ENCODE data around the gene EIF4G3.

- TF ChIP-seq CTCF (IDR thresholded peaks at IDR 0.05; ENCODE audit: low read length) (no peak), EZH2 (IDR thresholded peaks at IDR 0.05; ENCODE audit: borderline replicate concordance, low read length) (no peak)
These were observed 240.5 kb downstream of the EIF4G3 start for GRCh38 chr1:20936216-20936615.

Data from OCI-LY1 (cell line).